ENCODE measurements around the gene TEX52.

DNA sequence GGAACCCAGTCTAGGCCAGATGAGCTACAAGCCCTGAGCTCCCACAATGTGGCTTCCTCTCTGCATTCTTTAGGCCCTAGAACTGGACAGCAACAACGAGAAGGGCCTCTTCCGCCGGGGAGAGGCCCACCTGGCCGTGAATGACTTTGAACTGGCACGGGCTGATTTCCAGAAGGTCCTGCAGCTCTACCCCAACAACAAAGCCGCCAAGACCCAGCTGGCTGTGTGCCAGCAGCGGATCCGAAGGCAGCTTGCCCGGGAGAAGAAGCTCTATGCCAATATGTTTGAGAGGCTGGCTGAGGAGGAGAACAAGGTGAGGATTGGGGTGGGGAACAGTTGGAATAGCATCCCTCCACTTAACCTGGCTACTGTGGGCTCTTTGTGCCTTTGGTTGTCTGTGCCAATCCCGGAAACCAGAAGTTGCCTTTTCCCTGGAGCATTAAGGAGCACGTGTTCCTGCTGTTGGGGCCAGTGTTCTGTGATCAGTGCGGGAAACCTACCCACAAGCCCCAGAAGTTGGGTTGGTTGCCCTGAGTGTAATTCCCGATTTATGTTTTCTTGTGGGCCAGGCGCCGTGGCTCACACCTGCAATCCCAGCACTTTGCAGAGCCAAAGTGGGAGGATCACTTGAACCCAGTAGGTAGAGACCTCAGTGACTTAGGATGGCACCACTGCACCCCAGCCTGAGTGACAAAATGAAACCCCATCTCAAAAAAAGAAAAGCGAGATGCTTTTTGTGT is 55.6 kb downstream of the TEX52 start:
- TF ChIP-seq, protein P1, sequence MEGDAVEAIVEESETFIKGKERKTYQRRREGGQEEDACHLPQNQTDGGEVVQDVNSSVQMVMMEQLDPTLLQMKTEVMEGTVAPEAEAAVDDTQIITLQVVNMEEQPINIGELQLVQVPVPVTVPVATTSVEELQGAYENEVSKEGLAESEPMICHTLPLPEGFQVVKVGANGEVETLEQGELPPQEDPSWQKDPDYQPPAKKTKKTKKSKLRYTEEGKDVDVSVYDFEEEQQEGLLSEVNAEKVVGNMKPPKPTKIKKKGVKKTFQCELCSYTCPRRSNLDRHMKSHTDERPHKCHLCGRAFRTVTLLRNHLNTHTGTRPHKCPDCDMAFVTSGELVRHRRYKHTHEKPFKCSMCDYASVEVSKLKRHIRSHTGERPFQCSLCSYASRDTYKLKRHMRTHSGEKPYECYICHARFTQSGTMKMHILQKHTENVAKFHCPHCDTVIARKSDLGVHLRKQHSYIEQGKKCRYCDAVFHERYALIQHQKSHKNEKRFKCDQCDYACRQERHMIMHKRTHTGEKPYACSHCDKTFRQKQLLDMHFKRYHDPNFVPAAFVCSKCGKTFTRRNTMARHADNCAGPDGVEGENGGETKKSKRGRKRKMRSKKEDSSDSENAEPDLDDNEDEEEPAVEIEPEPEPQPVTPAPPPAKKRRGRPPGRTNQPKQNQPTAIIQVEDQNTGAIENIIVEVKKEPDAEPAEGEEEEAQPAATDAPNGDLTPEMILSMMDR (conservative IDR thresholded peaks at IDR 0.05; ENCODE audit: low read depth in 2 of 2): no peak
- TF ChIP-seq EZH2 (IDR thresholded peaks at IDR 0.05; ENCODE audit: low read depth, unreplicated experiment) (no peak), POLR2AphosphoS5 (IDR thresholded peaks at IDR 0.05; ENCODE audit: low read depth) (no peak), CREB1 (CRISPR knock-in tag; IDR thresholded peaks at IDR 0.05; ENCODE audit: low read depth) (no peak), JUNB (IDR thresholded peaks at IDR 0.05; ENCODE audit: unreplicated experiment) (no peak), NANOG (IDR thresholded peaks at IDR 0.05; ENCODE audit: borderline replicate concordance) (no peak)
- TF ChIP-seq, protein P2, sequence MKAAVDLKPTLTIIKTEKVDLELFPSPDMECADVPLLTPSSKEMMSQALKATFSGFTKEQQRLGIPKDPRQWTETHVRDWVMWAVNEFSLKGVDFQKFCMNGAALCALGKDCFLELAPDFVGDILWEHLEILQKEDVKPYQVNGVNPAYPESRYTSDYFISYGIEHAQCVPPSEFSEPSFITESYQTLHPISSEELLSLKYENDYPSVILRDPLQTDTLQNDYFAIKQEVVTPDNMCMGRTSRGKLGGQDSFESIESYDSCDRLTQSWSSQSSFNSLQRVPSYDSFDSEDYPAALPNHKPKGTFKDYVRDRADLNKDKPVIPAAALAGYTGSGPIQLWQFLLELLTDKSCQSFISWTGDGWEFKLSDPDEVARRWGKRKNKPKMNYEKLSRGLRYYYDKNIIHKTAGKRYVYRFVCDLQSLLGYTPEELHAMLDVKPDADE (IDR thresholded peaks at IDR 0.05): no peak

Data from GM23338 (cell line).